ENCODE results near the gene PTPRN2. TPM values are rescaled to one million over a fixed set of nuclear protein-coding genes. Genes with fewer than 3 reads are reported as not detected.
"Not testable (repeated sequence)": the region's sequence is repeated elsewhere in the genome, so short reads cannot be mapped to it uniquely, and the experiment has no call there.

PTPRN2 gene
- total RNA-seq, 3 donors from 2014 or later = 0.43 to 0.66 (median 0.63) TPM

GRCh38 chr7:158519633-158520174 lies 67.9 kb downstream of the PTPRN2 start:
- no peaks in the 10 kb centered on the region for H3K9me3 Mint-ChIP-seq
- H3K27me3 Mint-ChIP-seq (ENCODE audit: low read depth) = peaks cover 14% of the 10 kb centered on the region
- no peaks in the 10 kb centered on the region for H3K4me1 Mint-ChIP-seq (ENCODE audit: low read depth)
- DNase-seq (no peak), ATAC-seq (no peak)
- no peak overlapping the region for H3K4me3 Mint-ChIP-seq
- no peaks in the 10 kb centered on the region for H3K36me3 Mint-ChIP-seq (ENCODE audit: insufficient read depth)

GRCh38 chr7:158518980-158519632 lies 68.5 kb downstream of the PTPRN2 start:
- ATAC-seq (no peak), DNase-seq (no peak)
- Mint-ChIP-seq H3K4me3 (no peak overlapping the region), H3K4me1 (ENCODE audit: low read depth) (no peaks in the 10 kb centered on the region), H3K36me3 (ENCODE audit: insufficient read depth) (no peaks in the 10 kb centered on the region), H3K27me3 (ENCODE audit: low read depth) (peaks cover 14% of the 10 kb centered on the region), H3K9me3 (no peaks in the 10 kb centered on the region)

GRCh38 chr7:158517571-158517970 lies 70.1 kb downstream of the PTPRN2 start:
- no peak for ATAC-seq
- H3K36me3 Mint-ChIP-seq (ENCODE audit: insufficient read depth) = no peaks in the 10 kb centered on the region
- peaks cover 14% of the 10 kb centered on the region for H3K27me3 Mint-ChIP-seq (ENCODE audit: low read depth)
- H3K4me3 Mint-ChIP-seq = no peak overlapping the region
- H3K9me3 Mint-ChIP-seq = peaks cover 6% of the 10 kb centered on the region
- DNase-seq = no peak
- H3K4me1 Mint-ChIP-seq (ENCODE audit: low read depth) = no peaks in the 10 kb centered on the region

GRCh38 chr7:158517072-158517471 lies 70.6 kb downstream of the PTPRN2 start:
- no peak for DNase-seq
- Mint-ChIP-seq H3K27me3 (ENCODE audit: low read depth) (peaks cover 14% of the 10 kb centered on the region), H3K36me3 (ENCODE audit: insufficient read depth) (no peaks in the 10 kb centered on the region), H3K4me1 (ENCODE audit: low read depth) (no peaks in the 10 kb centered on the region), H3K9me3 (peaks cover 11% of the 10 kb centered on the region), H3K4me3 (no peak overlapping the region)
- no peak for ATAC-seq

GRCh38 chr7:158516524-158516923 lies 71.1 kb downstream of the PTPRN2 start:
- no peak overlapping the region for H3K4me3 Mint-ChIP-seq
- no peak for DNase-seq

GRCh38 chr7:158512869-158513268 lies 74.8 kb downstream of the PTPRN2 start:
- no peaks in the 10 kb centered on the region for H3K4me1 Mint-ChIP-seq (ENCODE audit: low read depth)
- ATAC-seq (no peak), DNase-seq (no peak)
- H3K4me3 Mint-ChIP-seq = no peak overlapping the region
- H3K27me3 Mint-ChIP-seq (ENCODE audit: low read depth) = peaks cover 11% of the 10 kb centered on the region
- no peaks in the 10 kb centered on the region for H3K36me3 Mint-ChIP-seq (ENCODE audit: insufficient read depth)
- H3K9me3 Mint-ChIP-seq = peaks cover 25% of the 10 kb centered on the region

More at GRCh38 chr7:158516524-158516923, 71.1 kb downstream of the PTPRN2 start:
- H3K27me3 Mint-ChIP-seq (ENCODE audit: low read depth) = peaks cover 14% of the 10 kb centered on the region
- H3K36me3 Mint-ChIP-seq (ENCODE audit: insufficient read depth) = no peaks in the 10 kb centered on the region
- H3K9me3 Mint-ChIP-seq = peaks cover 16% of the 10 kb centered on the region
- ATAC-seq = no peak
- no peaks in the 10 kb centered on the region for H3K4me1 Mint-ChIP-seq (ENCODE audit: low read depth)

- Mint-ChIP-seq H3K4me1 (ENCODE audit: low read depth) (no peaks in the 10 kb centered on the region), H3K9me3 (peaks cover 25% of the 10 kb centered on the region), H3K4me3 (no peak overlapping the region), H3K36me3 (ENCODE audit: insufficient read depth) (no peaks in the 10 kb centered on the region), H3K27me3 (ENCODE audit: low read depth) (peaks cover 8% of the 10 kb centered on the region)
- ATAC-seq = no peak
- no peak for DNase-seq
Observed at GRCh38 chr7:158512042-158512441, 75.6 kb downstream of the PTPRN2 start.

- Mint-ChIP-seq H3K36me3 (ENCODE audit: insufficient read depth) (no peaks in the 10 kb centered on the region), H3K9me3 (peaks cover 29% of the 10 kb centered on the region), H3K4me1 (ENCODE audit: low read depth) (no peaks in the 10 kb centered on the region), H3K4me3 (no peak overlapping the region), H3K27me3 (ENCODE audit: low read depth) (peaks cover 13% of the 10 kb centered on the region)
- DNase-seq (no peak), ATAC-seq (no peak)
Observed at GRCh38 chr7:158508802-158509385, 78.7 kb downstream of the PTPRN2 start.

GRCh38 chr7:158508321-158508720 lies 79.3 kb downstream of the PTPRN2 start:
- not testable (repeated sequence) for H3K4me3 Mint-ChIP-seq; DNase-seq; H3K4me1 Mint-ChIP-seq (ENCODE audit: low read depth); H3K36me3 Mint-ChIP-seq (ENCODE audit: insufficient read depth); ATAC-seq
- Mint-ChIP-seq H3K27me3 (ENCODE audit: low read depth) (peaks cover 16% of the 10 kb centered on the region), H3K9me3 (peaks cover 29% of the 10 kb centered on the region)

GRCh38 chr7:158507917-158508316 lies 79.7 kb downstream of the PTPRN2 start:
- Mint-ChIP-seq H3K4me3 (no peak overlapping the region), H3K36me3 (ENCODE audit: insufficient read depth) (no peaks in the 10 kb centered on the region), H3K4me1 (ENCODE audit: low read depth) (no peaks in the 10 kb centered on the region), H3K9me3 (peaks cover 27% of the 10 kb centered on the region), H3K27me3 (ENCODE audit: low read depth) (peaks cover 19% of the 10 kb centered on the region)
- DNase-seq = no peak
- ATAC-seq = no peak

- DNase-seq; H3K36me3 Mint-ChIP-seq (ENCODE audit: insufficient read depth); H3K4me1 Mint-ChIP-seq (ENCODE audit: low read depth); H3K4me3 Mint-ChIP-seq; ATAC-seq: not testable (repeated sequence)
- Mint-ChIP-seq H3K27me3 (ENCODE audit: low read depth) (peaks cover 19% of the 10 kb centered on the region), H3K9me3 (peaks cover 20% of the 10 kb centered on the region)
Observed at GRCh38 chr7:158507175-158507574, 80.4 kb downstream of the PTPRN2 start.

GRCh38 chr7:158506626-158507025 lies 81.0 kb downstream of the PTPRN2 start:
- Mint-ChIP-seq H3K9me3 (peaks cover 14% of the 10 kb centered on the region), H3K4me1 (ENCODE audit: low read depth) (no peaks in the 10 kb centered on the region), H3K36me3 (ENCODE audit: insufficient read depth) (no peaks in the 10 kb centered on the region), H3K27me3 (ENCODE audit: low read depth) (peaks cover 20% of the 10 kb centered on the region), H3K4me3 (no peak overlapping the region)
- no peak for ATAC-seq
- DNase-seq = no peak

- peaks cover 20% of the 10 kb centered on the region for H3K27me3 Mint-ChIP-seq (ENCODE audit: low read depth)
- no peaks in the 10 kb centered on the region for H3K4me1 Mint-ChIP-seq (ENCODE audit: low read depth)
- DNase-seq = no peak
- no peaks in the 10 kb centered on the region for H3K36me3 Mint-ChIP-seq (ENCODE audit: insufficient read depth)
- ATAC-seq = no peak
- peaks cover 8% of the 10 kb centered on the region for H3K9me3 Mint-ChIP-seq
- no peak overlapping the region for H3K4me3 Mint-ChIP-seq
Observed at GRCh38 chr7:158505683-158506082, 81.9 kb downstream of the PTPRN2 start.

- Mint-ChIP-seq H3K9me3 (peaks cover 5% of the 10 kb centered on the region), H3K27me3 (ENCODE audit: low read depth) (peaks cover 24% of the 10 kb centered on the region)
- no peak for ATAC-seq
Observed at GRCh38 chr7:158502068-158502750, 85.4 kb downstream of the PTPRN2 start.

More at GRCh38 chr7:158502068-158502750, 85.4 kb downstream of the PTPRN2 start:
- Mint-ChIP-seq H3K36me3 (ENCODE audit: insufficient read depth) (no peaks in the 10 kb centered on the region), H3K4me3 (no peak overlapping the region), H3K4me1 (ENCODE audit: low read depth) (no peaks in the 10 kb centered on the region)
- DNase-seq = no peak

Data from activated T-cell treated with anti-CD3 and anti-CD28 coated beads, Interleukin-2, amount 50 U/mL, for 4 hours (primary cell).